ENCODE results near the gene NRG3.
"Not testable (repeated sequence)": the region's sequence is repeated elsewhere in the genome, so short reads cannot be mapped to it uniquely, and the experiment has no call there.

Gene NRG3

DNA sequence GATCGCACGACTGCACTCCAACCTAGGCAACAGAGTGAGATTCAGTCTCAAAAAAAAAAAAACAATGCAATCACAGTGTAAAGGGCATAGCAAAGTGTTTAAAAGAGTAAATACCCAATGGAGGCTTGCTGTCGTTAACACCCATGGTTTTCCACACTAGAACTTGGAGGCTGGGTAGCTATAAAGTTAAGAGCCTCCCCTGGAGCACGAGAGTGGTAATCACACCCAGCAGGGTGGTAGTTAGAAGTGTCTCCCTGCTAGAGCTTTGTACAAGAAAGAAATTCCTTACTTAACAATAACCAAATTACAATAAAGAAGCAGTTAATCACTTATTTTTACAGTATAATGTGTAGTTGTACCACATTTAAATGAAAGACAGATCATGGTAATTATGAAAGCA, 1078.9 kb downstream of the NRG3 start:
- DNase-seq (ENCODE audit: low read depth): no peak
- no peak for TF ChIP-seq CTCF (IDR thresholded peaks at IDR 0.05; ENCODE audit: low read depth, low read length, missing control alignments)
- H3K4me3 ChIP-seq (ENCODE audit: low read depth, low read length): no peak overlapping the region

- H3K4me3 ChIP-seq (ENCODE audit: low read depth, low read length); DNase-seq (ENCODE audit: low read depth): not testable (repeated sequence)
Measured at GRCh38 chr10:82960421-82961060, 1085.5 kb downstream of the NRG3 start.

DNA sequence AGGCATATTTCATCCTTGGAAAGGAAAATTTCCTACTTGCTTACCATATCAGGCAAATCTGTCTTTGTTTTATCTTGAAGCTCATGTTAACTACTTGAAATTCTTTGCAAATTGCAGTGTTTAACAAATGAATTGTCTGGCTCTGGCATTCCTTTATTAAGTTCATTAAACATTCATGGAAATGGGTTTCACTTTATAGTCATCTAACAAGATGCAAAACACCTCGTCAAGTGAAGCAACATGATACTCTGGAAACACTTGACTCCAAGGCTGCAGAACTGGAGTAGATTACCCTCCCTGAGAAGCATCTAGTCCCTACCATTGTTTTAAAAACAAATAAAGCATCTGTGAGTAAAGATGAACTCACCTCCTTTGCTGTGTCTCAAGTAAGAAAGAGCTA, 1086.9 kb downstream of the NRG3 start:
- DNase-seq (ENCODE audit: low read depth): no peak
- H3K4me3 ChIP-seq (ENCODE audit: low read depth, low read length): no peak overlapping the region
- TF ChIP-seq CTCF (IDR thresholded peaks at IDR 0.05; ENCODE audit: low read depth, low read length, missing control alignments): no peak

DNA sequence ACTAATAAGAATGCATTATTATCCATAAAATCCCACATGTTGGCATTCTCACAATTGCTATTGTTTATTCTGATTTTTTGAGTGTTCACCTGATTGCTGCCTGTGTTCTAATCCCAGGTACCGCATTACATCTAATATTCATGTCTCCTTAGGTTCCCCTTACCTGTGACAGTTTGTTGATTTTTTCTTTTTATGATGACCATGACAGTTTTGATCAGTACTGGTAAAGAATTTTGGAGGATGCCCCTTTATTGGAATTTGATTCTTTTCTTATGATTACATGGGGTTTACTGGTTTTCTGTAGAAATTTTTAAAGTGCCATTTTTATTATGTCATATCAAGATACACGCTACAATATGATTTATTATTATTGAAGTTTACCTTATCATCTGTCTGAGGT, 1091.1 kb downstream of the NRG3 start:
- no peak overlapping the region for H3K4me3 ChIP-seq (ENCODE audit: low read depth, low read length)
- TF ChIP-seq CTCF (IDR thresholded peaks at IDR 0.05; ENCODE audit: low read depth, low read length, missing control alignments): no peak
- no peak for DNase-seq (ENCODE audit: low read depth)

DNA sequence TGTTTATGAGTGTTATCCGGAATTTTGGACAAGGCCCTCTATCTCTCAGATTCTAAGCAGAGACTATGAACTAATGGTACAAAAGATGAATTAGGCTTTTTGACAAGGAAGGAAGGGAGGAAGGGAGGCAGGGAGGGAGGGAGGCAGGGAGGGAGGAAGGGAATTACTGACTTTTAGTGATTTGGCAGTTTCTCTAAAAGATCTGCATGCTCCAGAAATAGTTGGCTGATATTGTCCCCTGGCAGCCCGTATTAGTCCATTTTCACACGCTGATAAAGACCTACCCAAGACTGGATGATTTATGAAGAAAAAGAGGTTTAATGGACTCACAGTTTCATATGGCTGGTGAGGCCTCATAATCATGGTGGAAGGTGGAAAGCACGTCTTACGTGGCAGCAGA, 1093.5 kb downstream of the NRG3 start:
- no peak for DNase-seq (ENCODE audit: low read depth)
- TF ChIP-seq CTCF (IDR thresholded peaks at IDR 0.05; ENCODE audit: low read depth, low read length, missing control alignments): no peak
- H3K4me3 ChIP-seq (ENCODE audit: low read depth, low read length): no peak overlapping the region

GRCh38 chr10:82969405-82969804, 1094.4 kb downstream of the NRG3 start:
- TF ChIP-seq CTCF (IDR thresholded peaks at IDR 0.05; ENCODE audit: low read depth, low read length, missing control alignments): no peak
- no peak for DNase-seq (ENCODE audit: low read depth)
- no peak overlapping the region for H3K4me3 ChIP-seq (ENCODE audit: low read depth, low read length)

GRCh38 chr10:82980321-82980720, 1105.3 kb downstream of the NRG3 start:
- TF ChIP-seq CTCF (IDR thresholded peaks at IDR 0.05; ENCODE audit: low read depth, low read length, missing control alignments): no peak
- no peak for DNase-seq (ENCODE audit: low read depth)

More at GRCh38 chr10:82980321-82980720, 1105.3 kb downstream of the NRG3 start:
- no peak overlapping the region for H3K4me3 ChIP-seq (ENCODE audit: low read depth, low read length)

All from GM12864 (cell line).